ENCODE results near the gene SLC22A13.
"Not testable (repeated sequence)": the region's sequence is repeated elsewhere in the genome, so short reads cannot be mapped to it uniquely, and the experiment has no call there.

SLC22A13 gene

DNA sequence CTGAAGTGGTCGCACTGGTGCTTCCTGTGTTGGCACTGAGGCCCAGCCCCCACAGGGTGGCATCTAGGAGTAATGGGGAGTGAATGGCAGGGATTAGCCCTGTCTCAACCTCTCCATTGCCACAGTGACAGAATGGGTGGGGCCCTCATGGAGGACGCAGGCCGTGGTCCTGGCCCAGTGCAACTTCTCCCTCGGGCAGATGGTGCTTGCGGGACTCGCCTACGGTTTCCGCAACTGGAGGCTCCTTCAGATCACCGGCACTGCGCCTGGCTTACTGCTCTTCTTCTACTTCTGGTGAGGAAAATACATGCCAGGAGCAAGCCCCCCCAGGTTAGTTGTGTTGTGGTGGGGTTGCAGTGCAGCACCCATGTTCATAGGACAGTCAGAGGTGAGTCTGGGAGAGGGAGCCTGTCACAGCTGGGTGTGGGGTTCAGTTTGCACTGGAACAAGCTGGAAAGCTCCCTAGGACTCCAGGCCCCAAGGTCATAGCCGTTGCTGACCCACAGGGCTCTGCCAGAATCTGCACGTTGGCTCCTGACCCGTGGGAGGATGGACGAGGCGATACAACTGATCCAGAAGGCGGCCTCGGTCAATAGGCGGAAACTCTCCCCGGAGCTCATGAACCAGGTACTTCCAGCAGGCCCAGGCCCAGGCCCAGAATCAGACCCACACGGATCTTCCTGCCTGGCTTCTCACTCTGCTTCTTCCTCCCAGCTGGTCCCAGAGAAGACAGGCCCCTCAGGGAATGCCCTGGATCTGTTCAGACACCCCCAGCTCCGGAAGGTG, 9.4 kb downstream of the SLC22A13 start:
- Histone ChIP-seq H3K9me3 (ENCODE audit: control insufficient read depth, insufficient read depth, low read length) (no peaks in the 10 kb centered on the region), H3K9ac (ENCODE audit: low read depth, low read length) (no peak overlapping the region), H3K36me3 (ENCODE audit: insufficient read depth, low read length) (no peaks in the 10 kb centered on the region), H3K4me1 (ENCODE audit: insufficient read depth, low read length) (no peaks in the 10 kb centered on the region)

- H3K9me3 ChIP-seq (ENCODE audit: control insufficient read depth, insufficient read depth, low read length) = no peaks in the 10 kb centered on the region
- H3K4me1 ChIP-seq (ENCODE audit: insufficient read depth, low read length) = no peaks in the 10 kb centered on the region
- H3K36me3 ChIP-seq (ENCODE audit: insufficient read depth, low read length) = no peaks in the 10 kb centered on the region
- H3K9ac ChIP-seq (ENCODE audit: low read depth, low read length) = no peak overlapping the region
These were observed 10.0 kb downstream of the SLC22A13 start for GRCh38 chr3:38275658-38276057.

DNA sequence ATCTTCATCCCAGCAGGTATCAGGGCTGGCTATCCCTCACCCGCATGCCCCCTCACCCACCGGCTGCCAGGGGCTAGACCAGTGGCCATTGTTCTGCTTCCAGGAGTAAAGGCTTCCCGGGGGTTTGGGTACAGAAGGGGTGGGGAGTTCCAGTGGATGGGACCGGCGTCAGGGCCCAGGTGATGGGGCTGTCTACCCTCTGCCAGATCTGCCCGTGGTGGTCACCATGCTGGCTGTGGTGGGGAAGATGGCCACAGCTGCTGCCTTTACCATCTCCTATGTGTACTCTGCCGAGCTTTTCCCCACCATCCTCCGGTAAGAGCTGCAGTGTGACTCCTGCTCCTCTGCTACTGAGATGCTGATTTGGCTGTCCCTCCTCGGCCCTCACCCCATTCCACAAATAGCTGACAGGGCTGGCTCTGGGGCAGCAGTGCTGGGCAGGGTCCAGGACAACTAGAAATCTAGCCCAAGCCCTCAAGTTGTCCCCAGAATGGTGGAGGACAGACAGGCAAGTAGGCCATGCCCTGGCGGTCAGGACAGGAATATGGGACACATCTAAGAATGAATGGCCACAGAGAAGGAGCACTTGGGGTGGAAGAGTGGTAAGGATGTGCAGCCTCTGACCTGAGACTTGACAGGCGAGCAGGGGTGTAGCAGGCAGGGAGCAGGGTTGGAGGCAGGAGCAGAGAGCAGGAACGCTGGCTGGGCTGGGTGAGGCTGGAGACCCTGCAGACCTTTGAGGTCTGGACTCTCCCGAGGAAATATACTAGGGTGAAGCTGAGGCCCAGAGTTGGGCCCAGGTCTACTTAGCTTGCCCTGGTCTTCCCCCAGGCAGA, 10.7 kb downstream of the SLC22A13 start:
- no peaks in the 10 kb centered on the region for H3K9me3 ChIP-seq (ENCODE audit: control insufficient read depth, insufficient read depth, low read length)

DNA sequence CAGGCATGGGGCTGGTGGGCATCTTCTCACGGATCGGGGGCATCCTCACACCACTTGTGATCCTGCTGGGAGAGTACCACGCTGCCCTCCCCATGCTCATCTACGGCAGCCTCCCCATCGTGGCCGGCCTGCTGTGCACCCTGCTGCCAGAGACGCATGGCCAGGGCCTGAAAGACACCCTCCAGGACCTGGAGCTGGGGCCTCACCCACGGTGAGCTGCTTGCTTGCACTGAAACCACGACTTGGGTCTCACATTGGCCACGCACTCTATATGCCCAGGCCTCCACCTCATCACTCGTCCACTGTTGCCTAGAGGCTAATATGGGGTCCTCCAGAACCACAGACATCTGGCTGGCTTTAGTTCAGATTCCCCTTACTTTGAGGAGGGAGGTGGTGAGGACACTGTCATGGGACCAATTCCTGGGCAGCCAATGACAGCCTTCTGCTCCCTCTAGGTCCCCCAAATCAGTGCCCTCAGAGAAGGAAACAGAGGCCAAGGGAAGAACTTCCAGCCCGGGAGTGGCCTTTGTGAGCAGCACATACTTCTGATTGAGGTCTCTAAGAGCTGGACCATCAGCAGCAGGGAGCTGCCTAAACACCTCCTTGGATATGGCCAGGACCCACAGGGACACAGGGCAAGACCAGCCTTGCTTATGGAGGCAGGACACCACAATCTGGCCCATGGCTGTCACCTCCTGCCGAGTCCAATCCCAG, 11.5 kb downstream of the SLC22A13 start:
- H3K4me1 ChIP-seq (ENCODE audit: insufficient read depth, low read length) = no peaks in the 10 kb centered on the region

More for the DNA sequence above, 10.7 kb downstream of the SLC22A13 start:
- H3K4me1 ChIP-seq (ENCODE audit: insufficient read depth, low read length) = no peaks in the 10 kb centered on the region
- no peak overlapping the region for H3K9ac ChIP-seq (ENCODE audit: low read depth, low read length)
- H3K36me3 ChIP-seq (ENCODE audit: insufficient read depth, low read length) = no peaks in the 10 kb centered on the region

GRCh38 chr3:38278841-38279240, 13.2 kb downstream of the SLC22A13 start:
- no peaks in the 10 kb centered on the region for H3K36me3 ChIP-seq (ENCODE audit: insufficient read depth, low read length)
- no peaks in the 10 kb centered on the region for H3K9me3 ChIP-seq (ENCODE audit: control insufficient read depth, insufficient read depth, low read length)
- H3K9ac ChIP-seq (ENCODE audit: low read depth, low read length) = no peak overlapping the region
- H3K4me1 ChIP-seq (ENCODE audit: insufficient read depth, low read length) = no peaks in the 10 kb centered on the region

More for the DNA sequence above, 11.5 kb downstream of the SLC22A13 start:
- no peak overlapping the region for H3K9ac ChIP-seq (ENCODE audit: low read depth, low read length)
- no peaks in the 10 kb centered on the region for H3K9me3 ChIP-seq (ENCODE audit: control insufficient read depth, insufficient read depth, low read length)
- no peaks in the 10 kb centered on the region for H3K36me3 ChIP-seq (ENCODE audit: insufficient read depth, low read length)

DNA sequence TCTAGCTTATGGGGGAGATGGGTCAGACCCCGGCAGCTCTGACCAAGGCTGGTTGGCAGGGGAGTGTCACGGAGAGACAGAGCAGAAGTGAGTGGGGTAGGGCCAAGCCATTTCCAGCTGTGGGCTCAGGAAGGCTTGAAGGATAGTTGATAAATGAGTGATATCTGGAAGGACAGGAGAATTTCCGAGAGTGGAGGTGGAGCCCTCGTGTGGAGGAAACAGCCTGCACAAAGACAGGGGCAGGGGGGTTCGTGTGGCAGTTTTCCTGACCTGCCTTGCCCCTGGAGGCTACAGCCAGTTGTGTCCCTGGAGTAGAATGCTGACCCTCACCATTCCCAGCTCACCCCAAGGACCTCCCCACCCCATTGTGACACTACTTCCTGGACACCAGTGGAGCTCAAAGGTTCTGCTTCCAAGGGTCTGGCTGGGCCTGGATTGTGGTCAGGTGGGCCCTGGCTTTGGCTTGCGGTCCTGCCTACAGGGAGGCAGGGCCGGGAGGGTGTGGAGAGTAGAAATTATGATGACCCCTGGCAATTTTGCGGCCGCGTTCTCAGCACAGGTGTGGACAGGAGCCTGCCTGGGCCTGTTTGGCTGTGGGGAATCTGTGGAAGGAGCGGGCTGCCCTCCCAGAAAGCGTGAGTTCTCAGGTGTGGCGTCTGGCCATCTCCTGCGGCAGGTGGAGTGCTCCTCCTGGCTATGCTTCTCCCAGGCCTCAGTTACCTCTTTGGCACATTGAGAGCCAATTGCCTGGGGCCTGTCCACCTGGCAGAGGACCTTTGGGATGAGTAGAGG, 16.5 kb downstream of the SLC22A13 start, which contains the start of gene SLC22A14:
Gene SLC22A14, plus strand, starts transcription at position 400 of the 792 bp plus-strand sequence. CDS start 23,733 bp downstream, outside the sequence.
- Histone ChIP-seq H3K4me1 (ENCODE audit: insufficient read depth, low read length) (no peaks in the 10 kb centered on the region), H3K9me3 (ENCODE audit: control insufficient read depth, insufficient read depth, low read length) (no peaks in the 10 kb centered on the region), H3K36me3 (ENCODE audit: insufficient read depth, low read length) (no peaks in the 10 kb centered on the region), H3K9ac (ENCODE audit: low read depth, low read length) (no peak within 1 kb of the TSS)

GRCh38 chr3:38283810-38284755, 18.5 kb downstream of the SLC22A13 start:
- Histone ChIP-seq H3K4me1 (ENCODE audit: insufficient read depth, low read length) (no peaks in the 10 kb centered on the region), H3K9me3 (ENCODE audit: control insufficient read depth, insufficient read depth, low read length) (no peaks in the 10 kb centered on the region), H3K36me3 (ENCODE audit: insufficient read depth, low read length) (no peaks in the 10 kb centered on the region), H3K9ac (ENCODE audit: low read depth, low read length) (no peak overlapping the region)

DNA sequence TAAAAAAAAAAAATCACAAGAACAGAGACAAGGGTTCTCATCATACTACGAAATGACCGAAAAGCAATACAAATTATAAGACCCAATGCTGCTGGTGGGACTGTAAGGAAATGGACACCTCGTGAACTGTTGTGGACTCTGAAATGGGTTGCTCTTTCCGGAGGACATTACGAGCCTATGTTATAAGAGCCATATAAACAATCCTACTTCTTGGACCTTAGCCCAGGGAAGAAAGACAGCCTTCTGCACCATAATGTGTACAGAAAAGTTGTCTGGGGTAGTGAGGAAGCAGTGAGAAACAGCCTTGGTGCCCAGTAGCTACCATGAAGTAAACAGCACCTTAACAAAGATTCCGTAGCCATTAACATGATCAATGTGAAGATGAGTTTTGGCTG, 19.1 kb downstream of the SLC22A13 start:
- Histone ChIP-seq H3K9ac (ENCODE audit: low read depth, low read length) (no peak overlapping the region), H3K9me3 (ENCODE audit: control insufficient read depth, insufficient read depth, low read length) (no peaks in the 10 kb centered on the region), H3K36me3 (ENCODE audit: insufficient read depth, low read length) (no peaks in the 10 kb centered on the region), H3K4me1 (ENCODE audit: insufficient read depth, low read length) (no peaks in the 10 kb centered on the region)

DNA sequence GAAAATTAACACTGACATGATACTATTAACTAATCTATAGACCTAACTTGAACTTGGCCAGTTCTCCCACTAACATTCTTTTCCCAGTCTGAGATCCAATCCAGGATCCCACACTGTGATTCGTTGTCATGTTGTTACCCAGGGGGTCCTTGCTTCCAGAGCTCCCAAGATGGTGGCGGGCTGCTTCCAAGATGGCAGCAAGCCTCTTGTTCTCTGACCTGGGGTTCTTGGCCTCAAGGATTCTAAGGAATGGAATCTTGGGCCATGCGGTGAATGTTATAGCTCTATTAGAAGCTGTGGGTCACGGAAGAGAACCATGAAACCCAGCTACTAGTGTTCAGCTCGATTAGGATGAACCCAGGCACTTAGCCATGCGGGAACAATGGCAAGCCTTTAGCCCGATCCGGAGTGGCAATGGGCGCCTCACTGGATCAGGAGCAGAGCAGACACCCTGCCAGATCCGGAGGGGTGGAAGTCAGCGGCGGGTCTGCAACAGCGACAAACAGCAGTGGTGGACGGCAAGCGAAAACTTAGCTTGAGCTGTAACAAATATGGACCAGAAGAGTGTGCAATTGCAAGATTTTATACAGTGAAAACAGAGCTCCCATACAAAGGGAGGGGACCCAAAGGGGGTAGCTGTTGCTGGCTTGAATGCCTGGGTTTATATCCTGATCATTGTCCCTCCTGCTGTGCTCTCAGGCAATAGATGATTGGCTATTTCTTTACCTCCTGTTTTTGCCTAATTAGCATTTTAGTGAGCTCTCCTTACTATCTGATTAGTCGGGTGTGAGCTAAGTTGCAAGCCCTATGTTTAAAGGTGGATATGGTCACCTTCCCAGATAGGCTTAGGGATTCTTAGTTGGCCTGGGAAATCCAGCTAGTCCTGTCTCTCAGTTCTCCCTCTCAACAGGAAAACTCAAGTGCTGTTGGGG, 23.9 kb downstream of the SLC22A13 start:
- not testable (repeated sequence) for H3K36me3 ChIP-seq (ENCODE audit: insufficient read depth, low read length); H3K9me3 ChIP-seq (ENCODE audit: control insufficient read depth, insufficient read depth, low read length); H3K9ac ChIP-seq (ENCODE audit: low read depth, low read length); H3K4me1 ChIP-seq (ENCODE audit: insufficient read depth, low read length)

GRCh38 chr3:38297053-38297452, 31.4 kb downstream of the SLC22A13 start:
- not testable (repeated sequence) for H3K4me1 ChIP-seq (ENCODE audit: insufficient read depth, low read length); H3K36me3 ChIP-seq (ENCODE audit: insufficient read depth, low read length); H3K9ac ChIP-seq (ENCODE audit: low read depth, low read length); H3K9me3 ChIP-seq (ENCODE audit: control insufficient read depth, insufficient read depth, low read length)

- Histone ChIP-seq H3K9me3 (ENCODE audit: control insufficient read depth, insufficient read depth, low read length) (no peaks in the 10 kb centered on the region), H3K4me1 (ENCODE audit: insufficient read depth, low read length) (no peaks in the 10 kb centered on the region), H3K36me3 (ENCODE audit: insufficient read depth, low read length) (no peaks in the 10 kb centered on the region), H3K9ac (ENCODE audit: low read depth, low read length) (no peak overlapping the region)
These were observed 31.9 kb downstream of the SLC22A13 start for GRCh38 chr3:38297537-38297936.

GRCh38 chr3:38297947-38298711, 32.5 kb downstream of the SLC22A13 start:
- H3K9me3 ChIP-seq (ENCODE audit: control insufficient read depth, insufficient read depth, low read length) = no peaks in the 10 kb centered on the region
- H3K4me1 ChIP-seq (ENCODE audit: insufficient read depth, low read length) = no peaks in the 10 kb centered on the region
- no peak overlapping the region for H3K9ac ChIP-seq (ENCODE audit: low read depth, low read length)
- no peaks in the 10 kb centered on the region for H3K36me3 ChIP-seq (ENCODE audit: insufficient read depth, low read length)

All from ES-I3 (cell line).